ENCODE data around the gene NPIPA8.
"Not testable (repeated sequence)": the region's sequence is repeated elsewhere in the genome, so short reads cannot be mapped to it uniquely, and the experiment has no call there.

DNA sequence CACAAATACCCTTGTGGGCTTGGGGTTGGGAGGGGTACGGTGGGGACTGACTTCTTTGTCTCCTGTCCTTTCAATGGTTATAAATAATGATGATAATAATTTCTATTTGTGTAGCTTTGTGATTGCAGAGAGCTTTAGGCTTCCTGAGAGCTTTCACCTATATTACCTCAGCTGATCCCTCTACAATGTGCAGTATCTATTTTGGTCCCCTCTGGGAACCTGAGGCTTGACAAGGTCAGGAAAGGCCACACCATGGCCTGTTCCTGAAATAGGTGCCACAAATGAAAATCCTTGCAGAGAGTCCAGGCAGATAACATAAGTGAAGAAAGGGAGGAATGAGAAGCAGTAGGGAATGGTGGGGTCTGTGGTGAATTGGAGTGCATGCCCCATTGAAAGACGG is 45.6 kb downstream of the NPIPA8 start:
- not testable (repeated sequence) for TF ChIP-seq POLR2AphosphoS5 (IDR thresholded peaks at IDR 0.05; ENCODE audit: borderline replicate concordance, low read depth, low read length); EZH2 (IDR thresholded peaks at IDR 0.05)
